ENCODE results near the gene LETMD1.

Gene LETMD1

GRCh38 chr12:51018956-51019355 lies 29.2 kb upstream of the LETMD1 start:
- TF ChIP-seq POLR2A (IDR thresholded peaks at IDR 0.05; ENCODE audit: low read length) (no peak), GATA1 (IDR thresholded peaks at IDR 0.05; ENCODE audit: low read depth, low read length) (no peak)
- peak; percentile 15 to 34 for DNase-seq

GRCh38 chr12:51019927-51020326 lies 28.2 kb upstream of the LETMD1 start:
- no peak for TF ChIP-seq POLR2A (IDR thresholded peaks at IDR 0.05; ENCODE audit: low read length)
- no peak for TF ChIP-seq GATA1 (IDR thresholded peaks at IDR 0.05; ENCODE audit: low read depth, low read length)
- DNase-seq = peak; percentile 26 to 46

GRCh38 chr12:51020448-51021182 lies 27.5 kb upstream of the LETMD1 start:
- TF ChIP-seq GATA1 (IDR thresholded peaks at IDR 0.05; ENCODE audit: low read depth, low read length) = no peak
- peak; percentile 26 for TF ChIP-seq POLR2A (IDR thresholded peaks at IDR 0.05; ENCODE audit: low read length)
- peak; percentile 62 to 82 for DNase-seq

DNA sequence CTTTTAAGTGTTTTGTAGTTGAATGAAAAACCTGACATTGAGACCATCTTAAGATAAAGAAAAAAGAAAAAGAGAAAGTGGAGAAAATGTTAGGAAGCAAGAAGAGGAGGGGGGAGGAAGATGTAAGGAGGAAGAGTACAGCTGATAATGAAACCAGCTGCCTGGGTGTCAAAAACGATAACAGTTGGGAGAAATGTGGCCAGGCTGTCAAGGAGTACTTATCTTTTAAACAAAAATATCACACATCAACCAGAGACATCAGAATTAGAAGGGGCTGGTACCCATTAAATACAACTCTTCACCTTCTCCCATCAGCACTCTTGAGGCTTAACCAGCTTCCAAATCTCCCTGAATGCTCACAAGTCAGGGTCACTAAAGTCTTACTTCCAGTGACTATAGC lies 26.4 kb upstream of the LETMD1 start:
- peak; percentile 89 to 94 for DNase-seq
- TF ChIP-seq POLR2A (IDR thresholded peaks at IDR 0.05; ENCODE audit: low read length) (peak; percentile 74), GATA1 (IDR thresholded peaks at IDR 0.05; ENCODE audit: low read depth, low read length) (no peak)

- TF ChIP-seq POLR2A (IDR thresholded peaks at IDR 0.05; ENCODE audit: low read length) (no peak), GATA1 (IDR thresholded peaks at IDR 0.05; ENCODE audit: low read depth, low read length) (no peak)
Observed at GRCh38 chr12:51023625-51024382, 24.3 kb upstream of the LETMD1 start.

DNA sequence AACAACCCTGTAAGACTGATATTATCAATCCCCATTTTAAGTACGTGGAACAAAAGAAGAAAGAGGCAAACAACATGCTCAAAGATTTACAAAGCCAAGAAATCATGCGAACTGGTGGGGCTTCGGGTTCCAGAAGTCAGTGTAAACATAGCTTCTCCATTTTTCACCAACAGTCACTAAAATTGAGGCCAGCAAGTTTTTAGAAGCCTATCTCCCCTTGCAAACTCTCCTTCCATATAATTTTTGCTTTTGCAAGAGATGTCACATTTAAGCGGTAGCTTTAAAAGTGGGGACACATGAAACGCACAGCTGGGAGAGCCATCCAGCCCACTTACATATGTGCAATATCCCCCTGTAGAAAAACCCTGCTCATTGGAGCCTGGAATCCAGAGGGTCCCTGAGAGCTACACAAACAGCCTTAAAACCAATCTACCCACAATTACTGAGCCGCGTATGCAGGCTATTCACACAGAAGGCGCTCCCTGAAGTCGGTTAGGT lies 22.7 kb upstream of the LETMD1 start:
- TF ChIP-seq POLR2A (IDR thresholded peaks at IDR 0.05; ENCODE audit: low read length) (no peak), GATA1 (IDR thresholded peaks at IDR 0.05; ENCODE audit: low read depth, low read length) (no peak)
- DNase-seq = peak in 1 of 2 experiments; percentile 69

More at GRCh38 chr12:51023625-51024382, 24.3 kb upstream of the LETMD1 start:
- peak; percentile 36 to 49 for DNase-seq

- peak; percentile 97 for DNase-seq
- TF ChIP-seq POLR2A (IDR thresholded peaks at IDR 0.05; ENCODE audit: low read length) = peak; percentile 88
- no peak for TF ChIP-seq GATA1 (IDR thresholded peaks at IDR 0.05; ENCODE audit: low read depth, low read length)
Observed at GRCh38 chr12:51025836-51026638, 22.1 kb upstream of the LETMD1 start, which contains the start of gene SLC11A2. Gene SLC11A2 (minus strand): TSS chr12:51026384. CDS start chr12:51010728, 15,656 bp downstream.

GRCh38 chr12:51027342-51027835 lies 20.7 kb upstream of the LETMD1 start:
- TF ChIP-seq GATA1 (IDR thresholded peaks at IDR 0.05; ENCODE audit: low read depth, low read length) (no peak), POLR2A (IDR thresholded peaks at IDR 0.05; ENCODE audit: low read length) (no peak)
- DNase-seq = no peak

GRCh38 chr12:51028126-51028812 lies 19.9 kb upstream of the LETMD1 start:
- peak; percentile 79 to 84 for DNase-seq
- no peak for TF ChIP-seq GATA1 (IDR thresholded peaks at IDR 0.05; ENCODE audit: low read depth, low read length)
- TF ChIP-seq POLR2A (IDR thresholded peaks at IDR 0.05; ENCODE audit: low read length) = no peak

DNA sequence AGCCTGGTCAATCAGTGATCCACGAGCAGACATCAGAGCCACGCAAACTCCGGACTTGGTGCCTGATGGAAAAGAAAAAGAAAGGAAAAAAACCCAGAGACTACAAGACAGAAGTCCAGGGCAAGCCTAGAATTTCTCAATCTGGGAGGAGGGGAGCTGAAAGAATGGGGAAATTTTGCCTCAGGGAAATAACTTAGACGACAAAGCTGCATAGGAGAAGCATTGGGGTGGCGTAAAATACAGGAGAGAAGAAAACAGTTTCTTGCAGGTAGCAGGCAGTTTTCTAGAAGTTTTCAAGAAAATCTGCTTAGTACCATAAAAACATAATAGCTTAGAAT lies 19.3 kb upstream of the LETMD1 start:
- TF ChIP-seq POLR2A (IDR thresholded peaks at IDR 0.05; ENCODE audit: low read length) = no peak
- TF ChIP-seq GATA1 (IDR thresholded peaks at IDR 0.05; ENCODE audit: low read depth, low read length) = no peak

GRCh38 chr12:51033048-51033447 lies 15.1 kb upstream of the LETMD1 start:
- no peak for DNase-seq
- TF ChIP-seq POLR2A (IDR thresholded peaks at IDR 0.05; ENCODE audit: low read length) (no peak), GATA1 (IDR thresholded peaks at IDR 0.05; ENCODE audit: low read depth, low read length) (no peak)

More for the DNA sequence above, 19.3 kb upstream of the LETMD1 start:
- no peak for DNase-seq

GRCh38 chr12:51033457-51034089 lies 14.6 kb upstream of the LETMD1 start:
- no peak for DNase-seq
- TF ChIP-seq POLR2A (IDR thresholded peaks at IDR 0.05; ENCODE audit: low read length) = no peak
- TF ChIP-seq GATA1 (IDR thresholded peaks at IDR 0.05; ENCODE audit: low read depth, low read length) = no peak

All from erythroblast (primary cell).